H9 (cell line): ENCODE measurements around the gene NTN3. TPM values are rescaled to one million over a fixed set of nuclear protein-coding genes. Genes with fewer than 3 reads are reported as not detected.
A peak's percentile ranks its signal among the peaks of the same experiment; 100 is the strongest.

Experiments
- DNase-seq: peaks from one replicate; pipeline ENCODE4 v3.0.0-alpha.2; 2017
- H2AFZ ChIP-seq: one replicate; pipeline ENCODE4 v1.6.1; 2013; ENCODE audit warnings: mild to moderate bottlenecking, low read length, control low read depth, moderate library complexity
- H2AK5ac ChIP-seq: 2 replicates; pipeline ENCODE4 v1.6.1; 2013; ENCODE audit warnings: low read length, control low read depth, mixed read lengths; ENCODE audit not compliant: insufficient read length
- H2BK120ac ChIP-seq: one replicate; pipeline ENCODE4 v1.6.1; 2013; ENCODE audit warnings: low read depth, mild to moderate bottlenecking, low read length, control low read depth, inconsistent platforms; ENCODE audit not compliant: poor library complexity, severe bottlenecking
- H2BK12ac ChIP-seq: 2 replicates; pipeline ENCODE4 v1.6.1; 2013; ENCODE audit warnings: low read length, control low read depth, mixed read lengths, low read depth; ENCODE audit not compliant: insufficient read length
- H2BK15ac ChIP-seq: 2 replicates; pipeline ENCODE4 v1.6.1; 2013; ENCODE audit warnings: low read depth, low read length, control low read depth
- H2BK20ac ChIP-seq: one replicate; pipeline ENCODE4 v1.6.1; 2013; ENCODE audit warnings: low read depth, mild to moderate bottlenecking, low read length, control low read depth, inconsistent platforms; ENCODE audit not compliant: poor library complexity, severe bottlenecking
- H2BK5ac ChIP-seq: 2 replicates; pipeline ENCODE4 v1.6.1; 2013; ENCODE audit warnings: low read length, control low read depth, mixed read lengths; ENCODE audit not compliant: insufficient read length
- H3K14ac ChIP-seq: 2 replicates; pipeline ENCODE4 v1.6.1; 2013; ENCODE audit warnings: low read length, control low read depth; ENCODE audit not compliant: insufficient read depth
- H3K18ac ChIP-seq: 2 replicates; pipeline ENCODE4 v1.6.1; 2013; ENCODE audit warnings: low read depth, mild to moderate bottlenecking, mixed read lengths, low read length, control low read depth; ENCODE audit not compliant: insufficient read length
- H3K23ac ChIP-seq: 2 replicates; pipeline ENCODE4 v1.6.1; 2013; ENCODE audit warnings: low read length, control low read depth, mixed read lengths, low read depth; ENCODE audit not compliant: insufficient read length
- H3K23me2 ChIP-seq: 2 replicates; pipeline ENCODE4 v1.6.1; 2013; ENCODE audit warnings: low read depth, mild to moderate bottlenecking, mixed read lengths, low read length, control low read depth; ENCODE audit not compliant: insufficient read length, poor library complexity, severe bottlenecking
- H3K27ac ChIP-seq: 2 replicates; pipeline ENCODE4 v1.5.1; 2013; ENCODE audit warnings: low read length, control low read depth, mixed read lengths, low read depth; ENCODE audit not compliant: insufficient read length
- H3K27me3 ChIP-seq: 2 replicates; pipeline ENCODE4 v1.6.1; 2013; ENCODE audit warnings: low read length, control low read depth, inconsistent platforms; ENCODE audit not compliant: insufficient read depth
- H3K4ac ChIP-seq: 2 replicates; pipeline ENCODE4 v1.6.1; 2013; ENCODE audit warnings: low read depth, mild to moderate bottlenecking, control low read depth, inconsistent platforms, low read length, moderate library complexity
- H3K4me1 ChIP-seq: 2 replicates; pipeline ENCODE4 v1.6.1; 2013; ENCODE audit warnings: low read length, control low read depth, inconsistent platforms; ENCODE audit not compliant: insufficient read depth
- H3K4me2 ChIP-seq: 2 replicates; pipeline ENCODE4 v1.6.1; 2013; ENCODE audit warnings: low read length, control low read depth, mixed read lengths; ENCODE audit not compliant: insufficient read length, insufficient read depth
- H3K56ac ChIP-seq: 2 replicates; pipeline ENCODE4 v1.6.1; 2013; ENCODE audit warnings: low read depth, mild to moderate bottlenecking, mixed read lengths, low read length, control low read depth; ENCODE audit not compliant: insufficient read length
- H3K79me1 ChIP-seq: 2 replicates; pipeline ENCODE4 v1.6.1; 2013; ENCODE audit warnings: low read depth, mild to moderate bottlenecking, moderate library complexity, low read length, control low read depth, inconsistent platforms; ENCODE audit not compliant: insufficient read depth, poor library complexity, severe bottlenecking
- H3K79me2 ChIP-seq: 2 replicates; pipeline ENCODE4 v1.6.1; 2013; ENCODE audit warnings: low read length, control low read depth, inconsistent platforms; ENCODE audit not compliant: insufficient read depth
- H3K9ac ChIP-seq: 2 replicates; pipeline ENCODE4 v1.6.1; 2013; ENCODE audit warnings: low read length, control low read depth, mixed read lengths; ENCODE audit not compliant: insufficient read length; ENCODE audit errors: extremely low read depth
- H3K9me3 ChIP-seq: one replicate; pipeline ENCODE4 v1.6.1; 2013; ENCODE audit warnings: low read depth, low read length, inconsistent platforms; ENCODE audit not compliant: control insufficient read depth
- H3T11ph ChIP-seq: one replicate; pipeline ENCODE4 v1.6.1; 2013; ENCODE audit warnings: mild to moderate bottlenecking, low read length, control low read depth, inconsistent platforms
- H4K20me1 ChIP-seq: one replicate; pipeline ENCODE4 v1.6.1; 2013; ENCODE audit not compliant: control insufficient read depth, insufficient read length, insufficient read depth
- H4K5ac ChIP-seq: 2 replicates; pipeline ENCODE4 v1.6.1; 2013; ENCODE audit warnings: low read depth, mild to moderate bottlenecking, mixed read lengths, low read length, control low read depth; ENCODE audit not compliant: insufficient read length
- H4K8ac ChIP-seq: replicated peaks from 2 replicates; pipeline ENCODE4 v1.6.1; 2013; ENCODE audit warnings: low read length, control low read depth, mixed read lengths, low read depth; ENCODE audit not compliant: insufficient read length
- H4K91ac ChIP-seq: 2 replicates; pipeline ENCODE4 v1.6.1; 2013; ENCODE audit warnings: low read depth, mild to moderate bottlenecking, moderate library complexity, mixed read lengths, low read length, control low read depth; ENCODE audit not compliant: insufficient read length
- H3K27ac Mint-ChIP-seq, 3 experiments: 2 replicates in 2 of 3; 3 replicates in 1 of 3; pipeline ENCODE4 v1.8.0; 2020 to 2021; ENCODE audit warnings: mixed read lengths in 3 of 3, mild to moderate bottlenecking in 1 of 3, moderate library complexity in 1 of 3
- H3K27me3 Mint-ChIP-seq: 2 replicates; pipeline ENCODE4 v1.8.0; 2021; ENCODE audit warnings: low read depth, mild to moderate bottlenecking, moderate library complexity, mixed read lengths
- H3K36me3 Mint-ChIP-seq, 3 experiments: 2 replicates in 2 of 3; 3 replicates in 1 of 3; pipeline ENCODE4 v1.8.0; 2020 to 2021; ENCODE audit warnings: low read depth in 3 of 3, mixed read lengths in 3 of 3; ENCODE audit not compliant: insufficient read depth in 1 of 3
- H3K4me1 Mint-ChIP-seq, 2 experiments: 2 replicates each; pipeline ENCODE4 v1.8.0; 2020; ENCODE audit warnings: mixed read lengths in 2 of 2
- H3K4me3 Mint-ChIP-seq, 2 experiments: 2 replicates in 1 of 2; 3 replicates in 1 of 2; pipeline ENCODE4 v1.8.0; 2020 to 2021; ENCODE audit warnings: mild to moderate bottlenecking in 2 of 2, mixed read lengths in 2 of 2, moderate library complexity in 1 of 2
- H3K9me3 Mint-ChIP-seq, 2 experiments: 2 replicates in 1 of 2; 3 replicates in 1 of 2; pipeline ENCODE4 v1.8.0; 2020; ENCODE audit warnings: mild to moderate bottlenecking in 2 of 2, mixed read lengths in 2 of 2, moderate library complexity in 1 of 2
- WGBS: extraction: QIAGEN DNeasy Blood & Tissue Kit; methylation state at CpG from one replicate; pipeline ENCODE4 v1.1.7; 2013; ENCODE audit warnings: missing lambda C conversion rate, low lambda C conversion rate, mixed read lengths; ENCODE audit not compliant: insufficient read length; ENCODE audit errors: extremely low coverage; 5-methylcytosine and 5-hydroxymethylcytosine counted together
- total RNA-seq: library from RNA; stranded (reverse); gene quantifications from 2 replicates; pipeline ENCODE4 v1.2.1, GENCODE V29; 2021
- TF ChIP-seq, protein P1 (sequence below): fragments of 200-600 bp; sonication (generic); conservative IDR thresholded peaks from 3 replicates; pipeline ENCODE4 v1.8.0; 2021; ENCODE audit warnings: antibody characterized with exemption, mild to moderate bottlenecking

Gene NTN3
- total RNA-seq, 1 experiment from 2014 or later, result 1.3 TPM

- Mint-ChIP-seq H3K36me3 (peaks cover 0 to 3% (median under 1%) of the 10 kb centered on the region in 3 experiments; a peak in 2 of 7 replicates), H3K9me3 (no peaks in the 10 kb centered on the region), H3K4me1 (peaks cover 21 to 25% of the 10 kb centered on the region in 2 experiments), H3K4me3 (peak overlapping the region; percentile 58 to 78), H3K27me3 (peaks cover 35% of the 10 kb centered on the region), H3K27ac (peak overlapping the region in 1 of 3 experiments; percentile 48; a peak in 1 of 7 replicates)
- Histone ChIP-seq H3K4me1 (no peaks in the 10 kb centered on the region), H4K20me1 (no peaks in the 10 kb centered on the region), H4K5ac (no peak overlapping the region), H3K18ac (no peak overlapping the region), H3K27me3 (peaks cover 18% of the 10 kb centered on the region; the same call in 1 of the 2 replicates), H2AK5ac (no peak overlapping the region), H3K4ac (no peak overlapping the region), H2BK15ac (no peak overlapping the region), H3K79me2 (no peaks in the 10 kb centered on the region), H2BK5ac (no peak overlapping the region), H2BK12ac (no peak overlapping the region), H3K27ac (no peak overlapping the region), H3K4me2 (peak overlapping the region; percentile 15), H3K9me3 (no peaks in the 10 kb centered on the region), H4K91ac (no peak overlapping the region), H2BK20ac (no peak overlapping the region), H2BK120ac (no peak overlapping the region), H3T11ph (no peak overlapping the region), H2AFZ (no peak overlapping the region), H3K23ac (no peak overlapping the region), H3K79me1 (no peaks in the 10 kb centered on the region), H4K8ac (no peak overlapping the region), H3K14ac (no peak overlapping the region; the same call in 1 of the 2 replicates), H3K9ac (no peak overlapping the region), H3K23me2 (peaks cover 9% of the 10 kb centered on the region), H3K56ac (no peak overlapping the region)
- DNase-seq, result no peak
- no CpG with 5 or more reads among the region's 14 CpGs for WGBS
- TF ChIP-seq, protein P1, sequence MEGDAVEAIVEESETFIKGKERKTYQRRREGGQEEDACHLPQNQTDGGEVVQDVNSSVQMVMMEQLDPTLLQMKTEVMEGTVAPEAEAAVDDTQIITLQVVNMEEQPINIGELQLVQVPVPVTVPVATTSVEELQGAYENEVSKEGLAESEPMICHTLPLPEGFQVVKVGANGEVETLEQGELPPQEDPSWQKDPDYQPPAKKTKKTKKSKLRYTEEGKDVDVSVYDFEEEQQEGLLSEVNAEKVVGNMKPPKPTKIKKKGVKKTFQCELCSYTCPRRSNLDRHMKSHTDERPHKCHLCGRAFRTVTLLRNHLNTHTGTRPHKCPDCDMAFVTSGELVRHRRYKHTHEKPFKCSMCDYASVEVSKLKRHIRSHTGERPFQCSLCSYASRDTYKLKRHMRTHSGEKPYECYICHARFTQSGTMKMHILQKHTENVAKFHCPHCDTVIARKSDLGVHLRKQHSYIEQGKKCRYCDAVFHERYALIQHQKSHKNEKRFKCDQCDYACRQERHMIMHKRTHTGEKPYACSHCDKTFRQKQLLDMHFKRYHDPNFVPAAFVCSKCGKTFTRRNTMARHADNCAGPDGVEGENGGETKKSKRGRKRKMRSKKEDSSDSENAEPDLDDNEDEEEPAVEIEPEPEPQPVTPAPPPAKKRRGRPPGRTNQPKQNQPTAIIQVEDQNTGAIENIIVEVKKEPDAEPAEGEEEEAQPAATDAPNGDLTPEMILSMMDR, result no peak
These were observed 2.2 kb upstream of the NTN3 start for GRCh38 chr16:2468725-2469398.
